ENCODE data around the gene IL23R. TPM values are rescaled to one million over a fixed set of nuclear protein-coding genes. Genes with fewer than 3 reads are reported as not detected.
"Not testable (repeated sequence)": the region's sequence is repeated elsewhere in the genome, so short reads cannot be mapped to it uniquely, and the experiment has no call there.

Gene IL23R
- total and polyA plus RNA-seq, 4 donors: 0.21 TPM; not detected in 3

DNA sequence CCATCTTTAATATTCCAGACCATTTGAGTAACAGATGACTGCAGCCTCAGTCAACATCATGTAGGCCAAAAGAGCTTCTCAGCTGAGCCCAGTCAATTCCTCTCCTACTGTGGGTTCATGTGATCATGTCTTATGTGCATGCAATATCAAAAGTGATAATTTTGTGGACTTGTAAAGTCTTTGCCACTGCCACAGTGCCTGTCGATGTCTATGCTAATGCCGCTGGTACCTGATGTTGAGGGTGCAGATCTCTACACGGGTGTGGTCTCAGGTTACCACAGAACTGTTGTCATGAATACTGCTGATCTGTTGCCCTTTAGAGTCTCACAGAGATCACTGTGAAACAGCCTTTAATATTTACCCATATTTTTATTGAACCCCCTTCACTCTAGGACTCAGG is 20.2 kb upstream of the IL23R start:
- intact Hi-C loops (cut with DNase I): loop anchor here (5.0 to 10.0 kb wide), 2 partner anchors 91 to 379 kb away; partner anchors contain the start of gene SLC35D1 (in 1 of the 2)
- 94 to 97% methylated on average over 3 of the region's 3 CpGs for WGBS, 2 donors
- Histone ChIP-seq H3K9me3 (ENCODE audit: control insufficient read depth, low read length) (no peaks in the 10 kb centered on the region), H3K4me1 (ENCODE audit: control insufficient read depth in 1 of 2, insufficient read depth in 2 of 2, low read length in 2 of 2) (no peaks in the 10 kb centered on the region), H3K27ac (ENCODE audit: low read depth in 1 of 2, low read length in 2 of 2) (no peak overlapping the region), H3K27me3 (ENCODE audit: control insufficient read depth in 1 of 2, insufficient read depth in 2 of 2, low read length in 1 of 2) (no peaks in the 10 kb centered on the region), H3K36me3 (ENCODE audit: control insufficient read depth in 1 of 2, insufficient read depth in 2 of 2, low read length in 1 of 2) (no peaks in the 10 kb centered on the region), H3K4me3 (ENCODE audit: low read length in 2 of 2) (no peak overlapping the region)
- DNase-seq: no peak
- no peak for ATAC-seq (ENCODE audit: low FRiP score)

DNA sequence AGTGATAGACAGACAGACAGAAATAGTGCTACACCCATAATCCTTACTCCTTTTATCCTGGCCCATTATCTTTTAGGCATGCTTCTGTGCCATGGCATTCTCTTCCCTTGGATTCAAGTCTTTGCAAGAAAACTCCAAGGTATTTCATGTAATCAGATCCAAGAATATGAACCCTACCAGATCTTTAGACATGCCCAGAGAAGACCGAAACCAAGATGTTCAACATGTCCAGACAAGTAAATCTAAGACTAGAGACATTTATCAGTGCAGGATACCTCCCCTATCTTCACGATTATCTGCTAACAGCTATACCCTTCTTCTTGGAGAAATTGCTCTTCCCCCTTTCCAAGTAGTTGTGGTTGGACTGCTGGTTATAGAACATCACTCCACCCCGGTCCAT is 19.7 kb upstream of the IL23R start:
- DNase-seq: no peak
- Histone ChIP-seq H3K4me1 (ENCODE audit: control insufficient read depth in 1 of 2, insufficient read depth in 2 of 2, low read length in 2 of 2) (no peaks in the 10 kb centered on the region), H3K27me3 (ENCODE audit: control insufficient read depth in 1 of 2, insufficient read depth in 2 of 2, low read length in 1 of 2) (no peaks in the 10 kb centered on the region), H3K27ac (ENCODE audit: low read depth in 1 of 2, low read length in 2 of 2) (no peak overlapping the region), H3K4me3 (ENCODE audit: low read length in 2 of 2) (no peak overlapping the region), H3K9me3 (ENCODE audit: control insufficient read depth, low read length) (no peaks in the 10 kb centered on the region), H3K36me3 (ENCODE audit: control insufficient read depth in 1 of 2, insufficient read depth in 2 of 2, low read length in 1 of 2) (no peaks in the 10 kb centered on the region)
- ATAC-seq (ENCODE audit: low FRiP score): no peak
- 94 to 97% methylated on average over 3 of the region's 3 CpGs for WGBS, 2 donors
- intact Hi-C loops (cut with DNase I): loop anchor here (5.0 to 10.0 kb wide), 2 partner anchors 92 to 379 kb away; partner anchors contain the start of gene SLC35D1 (in 1 of the 2)

DNA sequence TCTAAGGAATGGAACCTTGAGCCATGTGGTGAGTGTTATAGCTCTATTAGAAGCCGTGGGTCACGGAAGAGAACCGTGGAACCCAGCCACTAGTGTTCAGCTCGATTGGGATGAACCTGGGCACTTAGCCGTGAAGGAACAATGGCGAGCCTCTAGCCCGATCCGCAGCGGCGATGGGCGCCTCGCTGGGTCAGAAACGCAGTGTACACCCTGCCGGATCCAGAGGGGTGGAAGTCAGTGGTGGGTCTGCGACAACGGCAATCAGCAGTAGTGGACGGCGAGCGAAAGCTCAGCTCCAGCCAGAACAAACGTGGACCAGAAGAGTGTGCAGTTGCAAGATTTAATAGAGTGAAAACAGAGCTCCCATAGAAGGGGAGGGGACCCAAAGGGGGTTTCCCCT is 18.3 kb upstream of the IL23R start:
- not testable (repeated sequence) for DNase-seq; ATAC-seq (ENCODE audit: low FRiP score); H3K36me3 ChIP-seq (ENCODE audit: control insufficient read depth in 1 of 2, insufficient read depth in 2 of 2, low read length in 1 of 2); H3K4me3 ChIP-seq (ENCODE audit: low read length in 2 of 2); H3K4me1 ChIP-seq (ENCODE audit: control insufficient read depth in 1 of 2, insufficient read depth in 2 of 2, low read length in 2 of 2); H3K27ac ChIP-seq (ENCODE audit: low read depth in 1 of 2, low read length in 2 of 2); H3K9me3 ChIP-seq (ENCODE audit: control insufficient read depth, low read length); H3K27me3 ChIP-seq (ENCODE audit: control insufficient read depth in 1 of 2, insufficient read depth in 2 of 2, low read length in 1 of 2)
- intact Hi-C loops (cut with DNase I): loop anchor here (5.0 to 10.0 kb wide), 2 partner anchors 93 to 381 kb away; partner anchors contain the start of gene SLC35D1 (in 1 of the 2)
- 88 to 95% methylated on average over 20 of the region's 20 CpGs for WGBS, 2 donors

DNA sequence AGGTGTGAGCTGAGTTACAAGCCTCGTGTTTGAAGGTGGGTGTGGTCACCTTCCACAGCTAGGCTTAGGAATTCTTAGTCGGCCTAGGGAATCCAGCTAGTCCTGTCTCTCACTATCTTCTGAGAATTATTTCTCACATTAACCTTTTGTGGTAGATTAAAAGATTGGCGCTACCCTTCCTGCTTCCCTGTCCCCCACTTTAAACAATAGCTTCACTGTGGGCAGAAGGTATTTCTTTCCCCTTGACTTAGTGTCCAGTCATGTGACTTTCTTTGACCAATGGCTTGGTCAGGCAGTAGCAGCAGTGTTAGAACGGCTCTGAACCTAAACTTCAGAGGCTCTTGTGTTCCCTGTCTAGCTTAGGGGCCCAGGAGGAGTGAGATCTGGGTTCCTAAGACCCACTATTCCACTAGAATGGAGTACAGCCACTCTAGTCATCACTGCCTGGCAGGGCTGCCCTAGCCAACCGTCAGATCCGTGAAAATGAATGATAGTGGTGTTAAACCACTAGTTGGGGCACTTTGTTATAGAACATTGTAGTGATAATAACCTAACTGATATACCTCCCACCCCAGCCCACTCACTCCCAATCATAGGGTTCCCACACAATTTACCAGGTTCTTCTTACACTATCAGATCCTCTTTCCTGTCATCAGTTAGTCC is 17.6 kb upstream of the IL23R start:
- no peak overlapping the region for H3K4me3 ChIP-seq (ENCODE audit: low read length in 2 of 2)
- H3K27ac ChIP-seq (ENCODE audit: low read depth in 1 of 2, low read length in 2 of 2): no peak overlapping the region
- no peaks in the 10 kb centered on the region for H3K27me3 ChIP-seq (ENCODE audit: control insufficient read depth in 1 of 2, insufficient read depth in 2 of 2, low read length in 1 of 2)
- 42 to 47% methylated on average over 6 of the region's 6 CpGs for WGBS, 2 donors
- ATAC-seq (ENCODE audit: low FRiP score): peak; percentile 19
- no peak for DNase-seq
- no peaks in the 10 kb centered on the region for H3K4me1 ChIP-seq (ENCODE audit: control insufficient read depth in 1 of 2, insufficient read depth in 2 of 2, low read length in 2 of 2)
- H3K9me3 ChIP-seq (ENCODE audit: control insufficient read depth, low read length): no peaks in the 10 kb centered on the region
- no peaks in the 10 kb centered on the region for H3K36me3 ChIP-seq (ENCODE audit: control insufficient read depth in 1 of 2, insufficient read depth in 2 of 2, low read length in 1 of 2)
- intact Hi-C loops (cut with DNase I): loop anchor here (1.0 to 10.0 kb wide), 3 partner anchors 94 to 381 kb away; partner anchors contain the start of gene SLC35D1 (in 1 of the 2)

DNA sequence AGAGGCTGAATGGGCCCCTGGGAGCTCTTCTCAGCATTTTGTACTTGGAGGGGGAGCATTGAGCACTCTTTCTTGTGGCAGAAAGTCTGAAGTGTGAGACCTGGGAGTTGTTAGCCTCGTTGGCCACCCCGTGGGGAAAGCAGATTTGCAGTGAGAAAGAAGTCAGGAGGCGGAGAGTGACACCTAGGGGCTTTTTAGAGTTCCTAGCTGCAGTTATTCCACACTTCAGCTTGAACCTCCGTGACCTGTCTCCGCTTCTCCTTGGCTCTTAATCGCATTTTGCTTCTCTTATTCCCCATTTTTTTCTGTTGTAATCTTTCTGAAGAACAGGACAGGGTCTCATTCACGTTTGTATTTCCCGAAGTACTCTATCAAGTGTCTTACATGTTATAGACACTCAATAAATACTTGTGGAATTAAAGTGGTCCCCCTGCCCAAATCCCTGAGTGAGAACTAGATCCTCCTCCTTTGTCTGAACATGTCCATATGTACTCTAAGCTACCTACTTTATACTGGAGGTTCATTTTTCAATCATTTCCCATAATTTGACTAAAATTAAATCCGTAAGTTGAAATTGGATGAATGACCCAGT is 17.0 kb upstream of the IL23R start:
- H3K27me3 ChIP-seq (ENCODE audit: control insufficient read depth in 1 of 2, insufficient read depth in 2 of 2, low read length in 1 of 2): no peaks in the 10 kb centered on the region
- H3K27ac ChIP-seq (ENCODE audit: low read depth in 1 of 2, low read length in 2 of 2): no peak overlapping the region
- DNase-seq (peak in 1 of 2 donors; percentile 68), ATAC-seq (ENCODE audit: low FRiP score) (peak; percentile 88)
- no peak overlapping the region for H3K4me3 ChIP-seq (ENCODE audit: low read length in 2 of 2)
- H3K36me3 ChIP-seq (ENCODE audit: control insufficient read depth in 1 of 2, insufficient read depth in 2 of 2, low read length in 1 of 2): no peaks in the 10 kb centered on the region
- no peaks in the 10 kb centered on the region for H3K9me3 ChIP-seq (ENCODE audit: control insufficient read depth, low read length)
- intact Hi-C loops (cut with DNase I): loop anchor here (1.0 to 10.0 kb wide), 3 partner anchors 94 to 382 kb away; partner anchors contain the start of gene SLC35D1 (in 1 of the 2)
- WGBS, 2 donors: 11 to 15% methylated on average over 9 of the region's 9 CpGs
- H3K4me1 ChIP-seq (ENCODE audit: control insufficient read depth in 1 of 2, insufficient read depth in 2 of 2, low read length in 2 of 2): no peaks in the 10 kb centered on the region

DNA sequence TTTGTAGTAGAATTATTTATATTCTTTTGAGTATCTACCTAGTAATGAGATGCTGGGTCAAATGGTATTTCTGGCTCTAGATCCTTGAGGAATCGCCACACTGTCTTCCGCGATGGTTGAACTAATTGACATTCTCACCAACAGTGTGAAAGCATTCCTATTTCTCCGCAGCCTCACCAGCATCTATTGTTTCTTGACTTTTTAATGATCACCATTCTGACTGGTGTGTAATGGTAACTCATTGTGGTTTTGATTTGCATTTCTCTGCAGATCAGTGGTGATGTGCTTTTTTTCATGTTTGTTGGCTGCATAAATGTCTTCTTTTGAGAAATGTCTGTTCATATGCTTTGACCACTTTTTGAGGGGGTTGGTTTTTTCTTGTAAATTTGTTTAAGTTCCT is 15.3 kb upstream of the IL23R start:
- H3K4me1 ChIP-seq (ENCODE audit: control insufficient read depth in 1 of 2, insufficient read depth in 2 of 2, low read length in 2 of 2): no peaks in the 10 kb centered on the region
- H3K36me3 ChIP-seq (ENCODE audit: control insufficient read depth in 1 of 2, insufficient read depth in 2 of 2, low read length in 1 of 2): no peaks in the 10 kb centered on the region
- H3K27ac ChIP-seq (ENCODE audit: low read depth in 1 of 2, low read length in 2 of 2): no peak overlapping the region
- intact Hi-C loops (cut with DNase I): loop anchor here in 1 of 2 donors (10.0 kb wide), 1 partner anchor 386 kb away; no protein-coding TSS in a partner anchor
- 80 to 87% methylated on average over 4 of the region's 4 CpGs for WGBS, 2 donors
- no peak overlapping the region for H3K4me3 ChIP-seq (ENCODE audit: low read length in 2 of 2)
- ATAC-seq (ENCODE audit: low FRiP score): no peak
- no peaks in the 10 kb centered on the region for H3K27me3 ChIP-seq (ENCODE audit: control insufficient read depth in 1 of 2, insufficient read depth in 2 of 2, low read length in 1 of 2)
- H3K9me3 ChIP-seq (ENCODE audit: control insufficient read depth, low read length): no peaks in the 10 kb centered on the region
- DNase-seq: no peak

DNA sequence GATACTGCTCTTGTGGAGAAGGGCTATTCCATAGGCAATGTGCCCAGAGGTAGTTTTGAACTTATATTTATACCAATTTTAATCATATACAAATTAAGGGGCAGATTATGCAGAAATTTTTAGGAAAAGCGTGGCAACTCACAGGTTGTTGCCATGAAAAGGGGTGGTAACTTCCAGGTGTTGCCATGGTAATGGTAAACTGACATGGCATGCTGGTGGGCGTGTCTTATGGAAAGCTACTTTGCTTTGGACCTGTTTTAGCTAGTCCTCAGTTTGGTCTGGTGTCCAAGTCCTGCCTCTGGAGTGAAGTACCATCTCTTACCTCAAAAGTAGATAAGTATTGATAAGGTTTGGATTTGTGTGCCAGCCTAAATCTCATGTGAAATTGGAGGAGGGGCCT is 7.9 kb upstream of the IL23R start:
- WGBS, 2 donors: 46 to 58% methylated on average over 2 of the region's 2 CpGs
- intact Hi-C loops (cut with DNase I): loop anchor here in 1 of 2 donors (10.0 kb wide), 1 partner anchor 394 kb away; no protein-coding TSS in a partner anchor
- DNase-seq: no peak
- no peaks in the 10 kb centered on the region for H3K4me1 ChIP-seq (ENCODE audit: control insufficient read depth in 1 of 2, insufficient read depth in 2 of 2, low read length in 2 of 2)
- H3K36me3 ChIP-seq (ENCODE audit: control insufficient read depth in 1 of 2, insufficient read depth in 2 of 2, low read length in 1 of 2): no peaks in the 10 kb centered on the region
- no peak overlapping the region for H3K4me3 ChIP-seq (ENCODE audit: low read length in 2 of 2)
- H3K27me3 ChIP-seq (ENCODE audit: control insufficient read depth in 1 of 2, insufficient read depth in 2 of 2, low read length in 1 of 2): no peaks in the 10 kb centered on the region
- no peaks in the 10 kb centered on the region for H3K9me3 ChIP-seq (ENCODE audit: control insufficient read depth, low read length)
- no peak for ATAC-seq (ENCODE audit: low FRiP score)
- H3K27ac ChIP-seq (ENCODE audit: low read depth in 1 of 2, low read length in 2 of 2): no peak overlapping the region

DNA sequence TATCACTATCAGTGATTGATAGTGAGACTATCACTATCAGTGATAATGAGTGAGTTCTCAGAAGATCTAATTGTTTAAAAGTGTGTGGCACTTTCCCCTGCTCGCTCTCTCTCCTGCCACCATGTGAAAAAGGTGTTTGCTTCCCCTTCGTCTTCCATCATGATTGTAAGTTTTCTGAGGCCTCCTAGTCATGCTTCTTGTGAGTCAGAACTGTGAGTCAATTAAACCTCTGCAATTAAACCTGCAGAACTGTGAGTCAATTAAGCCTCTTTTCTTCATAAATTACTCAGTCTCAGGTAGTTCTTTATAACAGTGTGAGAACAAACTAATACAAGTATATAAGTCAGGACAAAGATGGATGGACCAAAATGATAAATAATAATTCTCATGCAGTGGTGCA is 7.0 kb upstream of the IL23R start:
- 81% methylated on average over 2 of the region's 2 CpGs for WGBS, 2 donors
- no peaks in the 10 kb centered on the region for H3K27me3 ChIP-seq (ENCODE audit: control insufficient read depth in 1 of 2, insufficient read depth in 2 of 2, low read length in 1 of 2)
- ATAC-seq (ENCODE audit: low FRiP score) (no peak), DNase-seq (no peak)
- no peaks in the 10 kb centered on the region for H3K4me1 ChIP-seq (ENCODE audit: control insufficient read depth in 1 of 2, insufficient read depth in 2 of 2, low read length in 2 of 2)
- no peak overlapping the region for H3K27ac ChIP-seq (ENCODE audit: low read depth in 1 of 2, low read length in 2 of 2)
- H3K36me3 ChIP-seq (ENCODE audit: control insufficient read depth in 1 of 2, insufficient read depth in 2 of 2, low read length in 1 of 2): no peaks in the 10 kb centered on the region
- intact Hi-C loops (cut with DNase I): loop anchor here in 1 of 2 donors (10.0 kb wide), 1 partner anchor 394 kb away; no protein-coding TSS in a partner anchor
- H3K4me3 ChIP-seq (ENCODE audit: low read length in 2 of 2): no peak overlapping the region
- H3K9me3 ChIP-seq (ENCODE audit: control insufficient read depth, low read length): no peaks in the 10 kb centered on the region

All from aorta (tissue), 5 donors.